Stomach (tissue), 9 donors: ENCODE measurements around the gene NT5DC3. TPM values are rescaled to one million over a fixed set of nuclear protein-coding genes. Genes with fewer than 3 reads are reported as not detected.

Experiments
- DNase-seq, 2 donors: peaks; one replicate each; pipeline versions ENCODE4 v3.0.0 to v3.0.0-alpha.2; 2013 to 2019
- H3K27ac ChIP-seq, 5 donors: fragments of 200-600 bp in 4 of 5; sonication (generic) in 4 of 5; one replicate each; pipeline ENCODE4 v1.5.1; 2013 to 2019; ENCODE audit warnings: mild to moderate bottlenecking in 1 of 5, moderate library complexity in 1 of 5
- H3K27me3 ChIP-seq, 3 donors: fragments of 200-600 bp; sonication (generic); one replicate each; pipeline ENCODE4 v1.5.1; 2017 to 2019; ENCODE audit warnings: mixed run types in 1 of 3
- H3K36me3 ChIP-seq, 4 donors: fragments of 200-600 bp; sonication (generic); 1 replicate in 3 of 4; 2 replicates in 1 of 4; pipeline ENCODE4 v1.5.1; 2016 to 2019
- H3K4me1 ChIP-seq, 4 donors: fragments of 200-600 bp; sonication (generic); one replicate each; pipeline ENCODE4 v1.5.1; 2016 to 2019
- H3K4me3 ChIP-seq, 4 donors: fragments of 200-600 bp; sonication (generic) in 3 of 4; one replicate each; pipeline ENCODE4 v1.5.1; 2016 to 2019; ENCODE audit warnings: mild to moderate bottlenecking in 1 of 4
- H3K9me3 ChIP-seq, 4 donors: fragments of 200-600 bp; sonication (generic); one replicate each; pipeline ENCODE4 v1.5.1; 2016 to 2019
- CTCF ChIP-seq, 7 experiments: fragments of 450-650 bp in 4 of 7; fragments of 200-600 bp in 3 of 7; sonication (generic) in 3 of 7; IDR thresholded peaks; one replicate each; pipeline ENCODE4 v1.5.1; 2016 to 2019; ENCODE audit warnings: antibody characterized with exemption in 7 of 7, control low read depth in 2 of 7, mild to moderate bottlenecking in 1 of 7
- EP300 ChIP-seq: sonication (generic); formaldehyde crosslinking; IDR thresholded peaks from one replicate; pipeline ENCODE4 v1.6.1; 2017; ENCODE audit warnings: antibody characterized with exemption
- POLR2A ChIP-seq, 4 donors: fragments of 450-650 bp; IDR thresholded peaks; one replicate each; pipeline ENCODE4 v1.6.1; 2016; ENCODE audit warnings: antibody characterized with exemption in 4 of 4, control low read depth in 2 of 4, mild to moderate bottlenecking in 1 of 4, moderate library complexity in 1 of 4
- POLR2AphosphoS5 ChIP-seq, 3 donors: sonication (generic); formaldehyde crosslinking; IDR thresholded peaks; one replicate each; pipeline ENCODE4 v1.6.1; 2016; ENCODE audit warnings: antibody characterized with exemption in 3 of 3
- WGBS, 5 donors: extraction: QIAGEN DNeasy Blood & Tissue Kit in 3 of 5; methylation state at CpG; one replicate each; pipeline versions ENCODE4 v1.1.5 to v1.1.7; 2013 to 2018; 5-methylcytosine and 5-hydroxymethylcytosine counted together
- intact Hi-C: fragments of 100-400 bp; cut with DNase I; formaldehyde crosslinking; loops from one replicate; pipeline ENCODE4 v1.15.1; 2023; ENCODE audit warnings: low total_unique reads
- polyA plus RNA-seq, 3 donors: library from polyadenylated mRNA; stranded (reverse); fragments of 200-250 nt; gene quantifications; one replicate each; pipeline ENCODE4 v1.2.3, GENCODE V29; 2013
- total RNA-seq, 5 donors: library from RNA; depleted of rRNA; stranded (reverse); fragments of >200 nt; gene quantifications; one replicate each; pipeline versions ENCODE4 v1.1.0 to v1.2.3, GENCODE V29; 2014 to 2016
- donor health status: healthy with polysubstance abuse.
- donor health status: Bipolar disorder and iron deficiency.
- donor health status: healthy.

The NT5DC3 gene
- total and polyA plus RNA-seq, 8 donors = 0.76 to 42.9 (median 8.7) TPM

DNA sequence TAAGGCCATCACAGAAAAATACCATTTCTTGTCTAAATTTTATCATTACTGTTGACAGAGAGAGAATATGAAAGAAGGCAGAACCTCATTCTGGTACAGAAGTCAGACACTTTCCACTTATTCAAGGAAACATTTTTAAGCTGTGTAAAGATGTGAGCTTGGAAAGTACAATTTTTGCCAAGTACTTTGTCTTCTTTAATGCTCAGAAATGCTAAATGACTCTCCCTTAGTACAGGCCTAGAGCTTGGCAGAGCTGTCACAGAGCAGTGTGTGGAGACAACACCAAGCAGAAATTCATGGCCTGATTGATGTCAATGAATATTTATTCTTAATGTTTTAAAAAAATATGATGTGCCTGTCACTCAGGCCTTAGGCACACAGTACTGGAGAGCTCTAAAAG lies 20.7 kb downstream of the NT5DC3 start:
- H3K4me3 ChIP-seq = no peak overlapping the region
- no peak for DNase-seq
- no peaks in the 10 kb centered on the region for H3K27me3 ChIP-seq
- TF ChIP-seq EP300 = no peak
- intact Hi-C loops = no loop called here
- no peaks in the 10 kb centered on the region for H3K36me3 ChIP-seq
- peak overlapping the region in 1 of 5 donors; percentile 2 for H3K27ac ChIP-seq
- H3K4me1 ChIP-seq = peaks cover 0 to 19% (median 6%) of the 10 kb centered on the region in 4 donors
- H3K9me3 ChIP-seq = peaks cover 0 to 9% (median 4%) of the 10 kb centered on the region in 4 donors

DNA sequence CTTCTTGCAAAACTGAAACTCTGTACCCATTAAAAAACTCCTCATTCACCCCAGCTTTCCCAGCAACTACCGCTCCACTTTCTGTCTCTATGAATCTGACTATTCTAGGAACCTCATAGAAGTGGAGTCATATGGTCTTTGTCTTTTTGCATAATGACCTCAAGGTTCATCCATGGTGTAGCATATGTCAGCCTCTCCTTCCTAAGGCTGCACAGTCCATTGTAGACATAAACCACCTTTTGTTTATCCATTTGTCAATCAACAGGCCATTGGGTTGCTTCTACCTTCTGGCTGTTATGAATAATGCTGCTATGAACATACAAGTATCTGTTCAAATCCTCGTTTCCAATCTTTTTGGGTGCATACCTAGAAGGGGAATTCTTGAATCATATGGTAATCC lies 21.1 kb downstream of the NT5DC3 start:
- WGBS, 5 donors = 78 to 98% (median 93%) methylated on average over 2 of the region's 2 CpGs
- Histone ChIP-seq H3K4me1 (peaks cover 0 to 22% (median 6%) of the 10 kb centered on the region in 4 donors), H3K27me3 (no peaks in the 10 kb centered on the region), H3K9me3 (peaks cover 0 to 9% (median 4%) of the 10 kb centered on the region in 4 donors), H3K27ac (peak overlapping the region in 1 of 5 donors; percentile 2), H3K36me3 (no peaks in the 10 kb centered on the region), H3K4me3 (no peak overlapping the region)
- no peak for TF ChIP-seq POLR2A (IDR thresholded peaks at IDR 0.05)
- TF ChIP-seq POLR2AphosphoS5 (IDR thresholded peaks at IDR 0.05) = no peak
- no peak for TF ChIP-seq CTCF (IDR thresholded peaks at IDR 0.05)
- no peak for TF ChIP-seq EP300
- intact Hi-C loops = no loop called here
- DNase-seq = no peak

DNA sequence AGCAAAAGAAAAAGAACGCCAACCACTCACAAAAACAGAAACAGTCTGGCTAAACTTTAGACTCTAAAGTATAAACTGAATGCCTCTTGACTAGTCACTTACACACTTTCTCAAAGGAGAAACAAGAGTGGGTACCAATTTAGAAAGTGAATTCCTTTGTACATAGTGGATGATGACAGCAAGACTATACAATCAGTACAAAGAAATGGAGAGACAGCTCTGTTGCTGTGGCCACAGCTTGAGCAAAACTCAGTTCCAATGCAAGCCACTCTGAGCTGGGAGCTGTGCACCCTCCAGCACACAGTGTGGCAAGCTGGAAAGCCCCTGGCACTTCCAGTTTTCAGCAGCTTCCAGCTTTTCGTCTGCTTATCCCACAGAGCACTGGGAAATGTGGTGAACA lies 21.7 kb downstream of the NT5DC3 start:
- WGBS, 5 donors = 77 to 95% (median 89%) methylated on average over 2 of the region's 2 CpGs
- Histone ChIP-seq H3K27ac (no peak overlapping the region), H3K36me3 (peaks cover 0 to 2% (median under 1%) of the 10 kb centered on the region in 4 donors), H3K27me3 (no peaks in the 10 kb centered on the region), H3K4me1 (peaks cover 0 to 18% (median 4%) of the 10 kb centered on the region in 4 donors), H3K9me3 (peaks cover 0 to 9% (median 4%) of the 10 kb centered on the region in 4 donors), H3K4me3 (no peak overlapping the region)
- no peak for DNase-seq
- TF ChIP-seq EP300 = no peak
- TF ChIP-seq POLR2AphosphoS5 (IDR thresholded peaks at IDR 0.05) = peak in 1 of 3 donors; percentile 36
- intact Hi-C loops = no loop called here

DNA sequence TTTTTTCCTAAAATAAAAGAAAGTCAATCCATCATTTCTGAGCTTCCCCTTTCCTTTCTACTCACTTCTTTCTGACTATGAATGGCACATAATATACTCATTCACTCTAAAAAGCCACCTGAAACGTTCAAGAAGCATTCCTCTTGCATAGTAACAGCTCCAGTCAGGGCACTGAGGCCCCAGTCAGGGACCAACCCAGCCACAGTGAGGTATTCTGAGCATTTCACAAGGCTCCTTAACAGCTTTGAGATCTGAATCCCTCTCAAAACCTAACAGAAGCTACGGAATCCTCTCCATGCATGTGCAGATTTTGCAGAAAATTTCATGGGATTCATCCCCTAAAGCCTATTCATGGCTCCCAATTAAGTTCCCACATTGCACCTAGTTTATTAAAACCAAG lies 23.2 kb downstream of the NT5DC3 start:
- Histone ChIP-seq H3K27ac (no peak overlapping the region), H3K36me3 (peaks cover 4 to 17% (median 13%) of the 10 kb centered on the region in 4 donors), H3K4me1 (peaks cover 0 to 18% (median 3%) of the 10 kb centered on the region in 4 donors), H3K9me3 (peaks cover 0 to 9% (median 4%) of the 10 kb centered on the region in 4 donors), H3K4me3 (no peak overlapping the region), H3K27me3 (no peaks in the 10 kb centered on the region)
- DNase-seq = no peak
- TF ChIP-seq CTCF (IDR thresholded peaks at IDR 0.05) = no peak
- WGBS, 5 donors = 77 to 92% (median 88%) methylated on average over 2 of the region's 2 CpGs
- intact Hi-C loops = no loop called here

- Histone ChIP-seq H3K36me3 (peaks cover 5 to 26% (median 16%) of the 10 kb centered on the region in 4 donors), H3K4me1 (peaks cover 0 to 18% (median 0%) of the 10 kb centered on the region in 4 donors), H3K27ac (no peak overlapping the region), H3K27me3 (no peaks in the 10 kb centered on the region), H3K4me3 (no peak overlapping the region), H3K9me3 (peaks cover 0 to 9% (median 4%) of the 10 kb centered on the region in 4 donors)
- TF ChIP-seq POLR2AphosphoS5 (IDR thresholded peaks at IDR 0.05) (no peak), CTCF (IDR thresholded peaks at IDR 0.05) (no peak), POLR2A (IDR thresholded peaks at IDR 0.05) (no peak), EP300 (no peak)
- 87 to 100% (median 96%) methylated on average over 1 of the region's 1 CpG for WGBS, 5 donors
- DNase-seq = no peak
- intact Hi-C loops = no loop called here
These were observed 24.4 kb downstream of the NT5DC3 start for GRCh38 chr12:103816663-103817062.
